Inflammatory macrophage treated with lipopolysaccharide for 1 hour (primary cell): ENCODE data around the gene FUT1.
"Not testable (repeated sequence)": the region's sequence is repeated elsewhere in the genome, so short reads cannot be mapped to it uniquely, and the experiment has no call there.

ENCODE experiments used
- DNase-seq, 2 donors: peaks; one replicate each; pipeline ENCODE4 v3.0.0-alpha.2; 2020 to 2022

The FUT1 gene

DNA sequence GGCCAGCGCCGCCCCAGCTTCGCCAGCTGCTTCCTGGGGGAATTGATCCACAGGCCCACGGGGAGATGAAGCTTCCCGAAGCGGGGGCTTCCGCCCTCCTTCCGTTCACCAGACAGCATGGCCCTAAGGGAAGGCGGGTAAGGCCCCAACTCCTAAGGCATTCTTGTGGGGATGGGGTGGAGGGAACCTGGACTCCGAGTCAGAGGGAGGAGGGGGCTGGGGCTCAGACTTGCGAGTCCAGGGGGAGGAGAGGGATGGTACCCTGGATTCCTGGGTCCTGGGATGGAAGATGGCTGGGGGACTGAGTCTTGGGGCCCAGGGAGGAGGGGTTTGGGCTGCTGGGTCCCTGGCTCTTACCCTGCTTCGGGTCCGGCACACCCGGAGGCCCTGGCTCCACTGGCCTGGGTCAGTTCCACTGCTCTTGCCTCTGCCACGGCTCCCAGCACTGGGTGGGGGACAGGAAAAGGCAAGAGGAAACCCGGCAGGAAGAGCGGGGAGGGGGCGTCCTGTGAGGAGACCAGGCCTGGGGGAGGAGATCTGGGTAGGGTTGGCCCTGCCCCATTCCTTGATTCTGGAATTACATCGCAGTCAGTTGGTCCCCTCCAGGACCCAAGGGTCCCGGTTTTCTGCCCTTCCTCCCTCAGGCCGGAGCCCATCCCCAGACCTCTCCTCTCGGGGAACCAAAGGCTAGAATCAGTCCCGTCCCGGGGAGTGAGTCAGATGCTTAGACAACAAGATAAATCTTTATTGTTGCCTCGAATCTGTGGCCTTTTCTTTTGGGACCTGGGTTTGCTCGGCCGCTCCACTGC is 12.1 kb downstream of the FUT1 start, which contains the start of gene RASIP1:
Gene RASIP1 (minus strand): TSS at position 447 of the 809 bp plus-strand sequence. CDS start 328 bp downstream, at position 119.
- no peak for DNase-seq

DNA sequence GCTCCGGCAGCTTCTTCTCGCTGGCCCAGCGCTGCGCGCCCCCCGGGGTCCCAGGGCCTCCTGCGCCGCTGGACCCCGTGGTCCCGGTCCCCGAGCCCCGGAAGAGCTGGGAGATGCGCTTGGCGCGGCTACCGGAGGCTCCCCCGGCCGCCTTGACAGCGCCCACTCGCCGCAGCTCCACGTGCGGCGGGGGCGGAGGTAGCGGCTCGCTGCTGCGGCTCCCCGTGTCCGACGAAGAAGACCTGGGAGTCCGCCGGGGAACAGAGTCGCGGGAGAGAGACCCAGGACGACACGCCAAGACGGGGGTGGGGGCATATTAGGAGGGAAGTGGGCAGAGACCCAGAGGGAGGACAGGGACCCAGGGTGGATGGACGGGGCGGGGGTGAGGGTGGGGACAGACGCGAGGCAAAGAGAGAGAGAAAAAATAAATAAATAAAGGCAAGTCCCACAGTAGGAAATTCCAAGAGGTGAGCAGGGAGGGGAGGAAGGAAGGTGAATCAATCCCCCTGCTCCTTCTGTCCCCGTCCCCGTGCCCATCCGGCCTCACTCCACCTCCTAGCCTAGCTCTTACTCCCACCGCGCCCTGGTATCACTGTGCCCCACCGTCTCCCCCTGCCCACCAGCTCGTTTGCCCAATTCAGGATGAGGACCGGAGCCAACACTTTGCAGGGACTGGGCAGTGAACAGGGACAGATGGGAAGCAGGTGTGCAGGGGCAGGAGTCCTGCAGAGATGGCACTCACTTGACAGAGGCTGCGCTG is 12.9 kb downstream of the FUT1 start:
- no peak for DNase-seq

DNA sequence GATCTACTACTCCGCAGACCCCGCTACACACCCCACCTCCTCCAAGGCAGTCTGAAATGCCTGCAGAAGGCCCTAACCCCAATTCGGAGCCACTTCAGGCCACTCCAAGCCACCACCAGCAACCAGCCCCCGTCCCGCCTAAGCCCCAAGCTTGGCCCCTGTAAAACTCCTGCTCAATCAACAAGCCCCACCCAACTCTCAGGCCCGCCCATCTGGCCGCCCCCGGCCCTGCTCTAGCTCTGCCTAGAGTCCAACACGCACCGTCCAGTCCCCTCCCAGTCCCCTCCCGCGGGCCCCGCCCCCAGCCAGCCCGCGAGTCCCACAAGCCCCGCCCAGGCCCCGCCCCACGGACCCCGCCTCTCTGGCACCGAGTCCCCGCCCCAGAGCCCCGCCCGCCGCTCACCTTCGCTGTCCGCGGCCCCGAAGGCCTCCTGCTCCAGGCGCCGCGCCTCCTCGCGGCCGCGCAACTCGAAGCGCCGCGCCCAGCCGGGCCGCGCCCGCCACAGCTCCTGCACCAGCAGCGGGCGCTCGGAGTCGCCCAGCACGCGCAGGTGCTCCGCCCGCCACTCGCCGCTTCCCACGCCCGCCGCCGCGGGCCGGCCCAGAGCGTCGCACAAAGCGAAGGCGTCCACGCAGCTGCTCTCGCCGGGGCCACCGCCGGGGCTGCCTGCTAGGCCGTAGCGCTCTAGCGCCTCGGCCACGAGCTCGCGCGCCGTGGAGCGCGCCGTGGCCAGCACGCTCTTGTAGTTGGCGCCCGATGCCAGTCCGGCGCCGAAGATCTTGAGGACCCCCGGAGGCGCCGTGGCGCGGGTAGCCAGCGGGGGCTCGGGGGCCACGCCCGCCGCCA is 13.7 kb downstream of the FUT1 start:
- DNase-seq = peak; percentile 81 to 84

DNA sequence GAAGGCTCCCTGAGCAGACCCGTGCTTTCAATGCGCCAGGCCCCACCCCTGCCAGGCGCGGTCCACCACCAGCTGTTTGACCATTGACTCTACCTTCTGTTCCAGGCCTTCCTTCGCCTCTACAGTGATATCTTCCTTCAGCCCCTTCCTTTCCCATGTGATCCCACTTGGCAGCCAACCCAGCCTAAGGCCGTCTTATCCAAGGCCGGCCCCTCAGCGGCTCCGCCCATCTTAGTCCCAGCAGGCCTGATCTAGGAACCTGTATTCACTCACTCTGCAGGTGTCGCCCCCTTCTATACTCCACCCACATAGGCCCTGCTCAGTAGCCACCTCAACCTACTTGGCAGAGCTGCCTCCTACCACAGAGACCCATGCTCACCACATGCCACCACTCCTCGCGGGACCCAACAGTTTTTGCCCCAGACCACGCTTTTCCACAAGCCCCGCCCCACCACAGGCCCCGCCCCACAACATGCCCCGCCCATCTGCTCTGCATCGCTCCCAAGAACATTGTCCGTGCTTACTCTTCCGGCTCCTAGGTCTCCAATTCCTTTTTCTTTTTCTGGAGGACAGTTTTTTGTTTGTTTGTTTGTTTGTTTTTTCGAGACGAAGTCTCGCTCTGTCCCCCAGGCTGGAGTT is 15.0 kb downstream of the FUT1 start:
- no peak for DNase-seq

DNA sequence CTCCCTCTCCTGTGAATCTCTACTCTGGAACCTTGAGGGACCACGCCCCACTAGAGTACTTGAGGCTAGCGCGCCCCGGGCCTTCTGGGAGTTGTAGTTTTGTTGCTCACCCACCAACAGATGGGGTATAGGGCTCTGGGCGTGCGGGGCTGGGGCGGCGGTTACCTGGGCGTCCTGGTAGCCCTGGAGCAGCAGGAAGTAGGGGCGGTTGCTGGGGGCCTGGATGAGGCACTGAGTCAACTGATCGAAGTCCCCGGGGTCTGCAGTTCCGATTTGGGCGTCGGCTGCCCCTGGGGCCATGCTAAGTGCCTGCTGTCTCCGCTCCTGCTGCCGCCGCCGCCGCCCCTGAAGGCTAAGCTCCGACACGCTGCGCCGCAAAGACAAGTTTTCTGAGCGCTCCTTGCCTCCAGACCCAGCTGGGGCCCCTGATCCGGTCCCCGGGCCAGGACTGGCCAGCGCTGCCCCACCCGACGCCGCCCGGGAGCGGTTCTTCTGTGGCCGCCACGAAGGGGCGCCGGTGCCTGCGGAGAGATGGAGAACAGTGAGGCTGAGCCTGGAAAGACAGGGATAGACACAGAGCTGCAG is 17.3 kb downstream of the FUT1 start:
- DNase-seq = no peak

DNA sequence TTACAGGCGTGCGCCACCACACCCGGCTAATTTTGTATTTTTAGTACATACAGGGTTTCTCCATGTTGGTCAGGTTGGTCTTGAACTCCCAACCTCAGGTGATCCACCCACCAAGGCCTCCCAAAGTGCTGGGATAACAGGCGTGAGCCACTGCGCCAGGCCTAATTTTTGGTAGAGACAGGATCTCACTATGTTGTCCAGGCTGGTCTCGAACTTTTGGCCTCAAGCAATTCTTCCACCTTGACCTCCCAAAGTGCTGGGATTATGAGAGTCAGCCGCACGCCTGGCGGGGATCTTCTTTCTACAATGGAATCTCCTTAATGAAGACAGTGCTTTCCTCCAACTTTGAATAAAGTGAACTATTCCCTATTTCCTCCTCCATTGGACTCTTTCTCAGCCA is 17.8 kb downstream of the FUT1 start:
- DNase-seq = no peak

DNA sequence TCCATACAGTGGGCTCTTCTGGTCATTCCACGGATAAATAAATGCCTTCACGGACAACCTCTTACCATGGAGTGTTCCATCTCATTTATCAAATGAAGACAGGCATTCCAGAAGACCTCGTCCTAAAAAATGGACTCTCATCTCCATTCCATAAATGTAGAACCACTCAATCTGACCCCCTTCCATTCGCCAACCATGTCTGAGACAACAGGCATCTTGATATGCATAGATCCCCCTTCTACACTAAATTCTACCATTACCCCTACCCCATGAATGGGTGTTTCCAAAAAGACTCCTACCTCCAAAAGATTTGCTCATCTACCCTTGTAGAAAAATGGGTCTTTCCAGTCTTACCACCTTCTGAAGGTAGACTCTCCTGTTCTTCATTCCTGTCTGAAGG is 21.0 kb downstream of the FUT1 start:
- DNase-seq = no peak

DNA sequence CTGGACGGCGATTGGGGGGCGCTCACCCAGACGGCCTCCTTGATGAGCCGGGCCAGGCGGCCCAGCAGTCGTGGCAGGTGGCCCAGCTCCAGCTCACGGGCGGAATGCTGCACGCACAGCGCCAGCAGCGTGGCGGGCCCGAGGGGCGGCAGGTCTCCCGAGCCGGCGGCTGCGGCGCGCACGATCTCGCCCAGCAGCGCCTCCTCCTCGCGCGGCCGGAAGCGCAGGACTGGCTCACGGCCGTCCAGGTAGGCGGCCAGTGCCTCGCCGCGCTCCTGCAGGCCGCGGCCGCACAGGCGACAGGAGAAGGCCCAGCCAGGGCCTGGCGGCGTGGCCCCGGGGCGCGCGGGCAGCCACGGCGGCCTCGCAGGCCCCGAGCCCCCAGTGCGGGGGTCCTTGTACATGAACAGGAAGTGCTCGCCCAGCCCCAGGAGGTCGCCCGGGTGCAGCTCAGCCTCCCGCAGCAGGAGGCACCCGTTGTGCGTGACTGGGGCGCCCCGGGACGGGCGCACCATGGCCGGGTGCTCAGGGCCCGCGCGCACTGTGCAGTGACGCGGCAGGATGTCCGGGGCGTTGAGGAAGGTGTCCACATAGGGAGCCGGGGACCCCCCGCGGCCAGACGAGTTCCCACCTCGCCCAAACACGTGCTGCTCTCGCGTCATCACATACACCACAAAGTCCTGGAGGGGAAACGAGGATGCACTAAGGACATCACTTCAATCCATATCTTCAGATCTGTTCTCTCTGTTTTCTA is 23.4 kb downstream of the FUT1 start:
- no peak for DNase-seq

DNA sequence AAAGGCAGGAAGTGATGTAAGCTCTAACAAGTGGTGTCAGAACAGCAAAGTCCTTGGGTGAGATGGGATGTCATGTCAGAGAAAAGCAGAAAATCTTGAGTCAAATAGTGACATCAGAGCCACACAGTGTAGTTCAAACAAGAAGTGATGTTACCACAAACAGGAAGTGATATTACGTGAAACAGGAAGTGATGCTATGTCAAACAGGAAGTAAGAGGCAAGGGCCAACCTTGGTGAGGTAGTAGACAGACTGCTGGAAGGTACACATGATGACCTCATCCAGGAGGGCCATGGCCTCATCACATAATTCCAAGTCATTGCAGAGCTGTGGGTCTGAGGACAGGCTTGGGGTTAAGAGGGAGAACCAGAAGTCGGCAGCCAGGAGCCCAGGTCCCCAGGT is 25.9 kb downstream of the FUT1 start:
- DNase-seq = peak; percentile 55 to 56

DNA sequence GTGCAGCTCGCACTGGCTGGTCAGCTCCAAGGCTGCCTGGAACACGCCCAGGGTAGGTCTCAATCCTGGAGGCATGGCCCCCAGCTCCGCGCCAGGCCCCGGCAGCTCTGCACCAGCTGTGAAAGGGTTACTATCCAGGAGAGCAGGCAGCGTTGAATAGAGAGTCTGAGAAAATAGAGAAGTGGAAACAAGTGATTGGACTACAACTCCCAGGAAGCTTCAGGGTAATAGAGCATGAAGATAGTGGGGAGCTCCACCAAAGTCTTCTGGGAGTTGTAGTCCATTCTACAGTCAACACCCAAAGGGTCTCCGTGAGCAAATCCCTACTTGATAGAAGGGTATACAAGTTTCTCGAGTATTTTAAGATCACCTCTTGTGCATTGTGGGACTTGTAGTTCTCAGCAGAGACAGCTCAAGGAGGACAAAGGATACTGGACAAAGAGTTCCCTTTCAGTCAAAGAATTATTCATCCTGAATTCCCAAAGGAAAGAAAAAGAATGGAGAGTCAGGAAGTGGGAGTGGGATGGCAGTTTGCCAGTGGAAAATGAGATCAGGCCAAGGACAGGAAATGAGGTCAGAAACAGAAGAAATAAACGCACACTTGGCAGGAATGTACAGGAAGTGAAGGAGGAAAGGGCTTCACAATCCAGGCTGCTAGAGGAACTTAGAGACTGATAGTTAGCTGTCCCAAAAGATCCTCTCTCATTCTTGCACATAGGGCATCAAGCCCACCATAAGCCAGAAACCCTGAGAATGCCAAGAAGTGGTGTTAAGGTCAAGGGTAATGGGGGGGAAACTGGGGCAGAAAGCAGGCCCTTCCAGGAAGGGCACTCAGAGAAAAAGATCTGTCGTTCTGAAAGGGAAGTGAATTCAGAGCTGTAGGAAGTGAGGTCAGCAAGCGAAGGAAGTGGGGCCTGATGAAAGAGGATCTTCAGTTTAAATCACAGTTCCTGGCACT is 27.4 kb downstream of the FUT1 start:
- peak; percentile 52 to 63 for DNase-seq

DNA sequence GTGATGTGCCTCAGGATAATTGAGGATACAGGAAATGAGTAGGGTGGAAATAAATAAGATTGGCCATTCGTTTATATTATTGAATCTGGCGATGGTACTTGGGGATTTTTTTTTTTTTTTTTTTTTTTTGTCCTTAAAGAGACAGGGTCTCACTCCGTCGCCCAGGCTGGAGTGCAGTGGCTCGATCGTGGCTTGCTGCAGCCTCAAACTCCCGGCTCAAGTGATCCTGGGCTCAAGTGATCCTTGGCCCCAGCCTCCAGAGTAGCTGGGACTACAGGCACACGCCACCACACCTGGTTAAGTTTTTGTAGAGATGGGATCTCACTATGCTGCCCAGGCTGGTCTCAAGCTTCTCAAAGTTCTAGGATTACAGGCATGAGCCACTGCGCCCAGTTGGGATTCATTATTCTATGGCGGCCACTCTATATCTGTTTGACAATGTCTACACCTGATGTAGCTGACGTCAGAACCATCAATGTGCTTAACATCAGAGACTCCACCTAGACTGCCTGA is 30.2 kb downstream of the FUT1 start:
- DNase-seq = no peak

DNA sequence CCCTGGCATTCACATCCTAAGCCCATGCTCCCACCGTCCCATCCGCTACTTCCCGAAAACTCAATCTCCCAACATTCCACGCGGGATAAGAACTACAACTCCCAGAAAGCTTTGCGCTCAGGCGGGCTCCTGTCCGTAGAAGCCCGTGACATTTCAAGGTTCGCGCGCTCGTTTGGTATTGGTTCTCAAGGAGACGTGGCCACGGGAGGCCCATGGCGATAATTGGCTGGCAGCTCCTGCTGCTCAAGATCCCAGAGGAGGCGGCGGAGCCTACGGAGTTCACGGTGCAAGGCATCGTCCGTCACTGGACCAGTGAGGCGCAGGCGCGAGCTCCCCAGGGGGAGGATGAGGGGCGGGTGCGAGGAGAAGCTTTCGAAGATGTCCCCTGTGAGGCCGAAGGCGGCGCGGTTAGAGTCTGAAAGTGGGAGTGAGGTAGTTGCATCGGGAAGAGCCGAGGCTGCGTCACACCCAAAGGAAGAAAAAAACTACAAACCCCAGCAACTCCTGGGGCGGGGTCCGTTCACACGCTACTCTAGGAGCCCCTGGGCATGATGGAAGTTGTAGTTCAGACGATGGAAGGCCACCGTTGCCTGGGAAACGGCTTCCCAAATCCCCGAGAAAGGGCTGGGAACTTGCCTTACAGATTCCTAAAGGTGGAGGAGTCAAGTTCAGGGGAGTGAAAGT is 31.7 kb downstream of the FUT1 start:
- peak; percentile 97 to 98 for DNase-seq

DNA sequence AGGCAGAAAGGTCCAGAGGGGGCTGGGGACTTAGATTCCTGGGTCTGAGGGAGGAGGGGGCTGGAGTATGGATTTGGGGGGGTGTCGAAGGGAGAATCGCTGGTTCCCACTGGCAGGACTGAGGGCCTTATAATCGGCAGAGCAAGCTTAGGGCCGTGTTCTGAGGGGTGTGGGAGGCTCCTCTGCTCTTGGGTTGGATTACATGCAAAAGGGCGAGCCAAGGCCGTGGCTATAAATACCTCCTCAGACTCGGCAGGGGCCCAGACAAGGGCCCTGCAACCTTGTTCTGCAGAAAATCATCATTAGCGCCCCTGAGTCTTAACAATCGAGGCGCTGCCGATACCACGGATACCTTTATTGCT is 32.2 kb downstream of the FUT1 start:
- no peak for DNase-seq

DNA sequence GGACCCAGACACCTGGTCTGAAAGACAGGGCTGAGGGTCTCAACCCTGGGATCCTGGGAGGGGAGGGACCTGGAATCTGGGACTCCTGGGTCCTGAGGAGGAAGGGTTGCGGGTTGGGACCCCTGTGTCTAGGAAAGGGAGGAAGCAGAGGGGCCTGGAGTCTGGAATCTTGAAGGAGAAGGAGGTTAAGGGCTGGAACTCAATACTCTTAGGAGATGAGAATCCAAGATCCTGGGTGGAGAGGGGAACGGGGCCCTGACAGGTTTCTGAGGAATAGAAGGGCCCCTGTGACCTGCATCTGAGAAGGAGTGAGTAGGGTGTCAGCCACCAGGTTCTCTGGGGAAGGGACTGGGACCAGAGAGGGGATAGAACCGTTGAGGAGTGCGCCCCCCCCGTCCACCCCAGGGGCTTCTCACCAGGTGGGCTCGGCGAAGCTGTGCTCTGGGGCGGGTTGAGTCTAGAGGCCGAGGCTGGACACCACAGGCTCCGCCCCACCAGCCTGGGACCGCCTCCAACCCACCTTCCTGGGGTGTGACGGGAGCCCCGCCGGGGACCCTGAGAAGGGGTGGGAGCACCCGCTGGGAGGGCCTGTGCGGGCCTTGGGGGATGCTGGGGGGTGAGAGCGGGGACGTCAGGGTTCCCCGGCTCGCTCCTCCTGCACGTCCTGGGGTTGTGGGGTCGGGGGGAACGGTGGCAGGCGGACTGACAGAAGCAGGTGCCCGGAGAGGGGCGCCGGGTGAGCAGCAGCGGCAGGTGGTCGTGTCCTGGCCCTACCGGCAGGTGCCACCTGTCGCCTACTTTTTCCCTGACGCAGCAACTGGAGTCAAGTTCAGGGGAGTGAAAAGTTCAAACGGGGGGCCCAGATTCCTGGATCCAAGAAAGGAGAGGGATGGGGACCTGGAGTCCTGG is 32.9 kb downstream of the FUT1 start, which contains the start of gene MAMSTR:
Gene MAMSTR (minus strand): TSS at position 463 of the 909 bp plus-strand sequence. CDS start 694 bp downstream, outside the sequence.
- DNase-seq = no peak

DNA sequence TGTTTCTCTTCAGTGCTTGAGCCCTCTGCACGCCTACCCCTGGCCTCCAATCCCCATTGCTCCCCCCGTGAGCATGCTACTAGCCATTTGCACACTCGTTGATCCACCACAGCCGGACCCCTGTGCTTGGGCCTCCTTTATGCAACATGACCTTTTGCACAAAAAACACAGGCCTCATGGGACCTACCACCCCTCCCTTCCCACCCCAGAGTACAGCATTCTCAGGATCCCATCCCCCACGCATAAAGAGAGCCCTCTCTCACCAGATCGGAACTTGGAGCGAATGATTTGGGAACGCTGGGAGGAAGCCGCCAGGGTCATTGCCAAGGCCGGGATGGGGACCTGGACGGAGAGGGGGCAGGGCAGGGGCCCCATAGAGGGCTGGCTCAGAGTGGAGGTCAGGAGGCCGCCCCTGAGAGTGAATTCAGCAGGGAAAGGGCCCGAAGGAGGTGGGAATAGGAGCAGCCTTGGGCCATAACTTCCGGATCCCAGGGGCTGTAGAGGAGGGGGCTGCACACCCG is 33.7 kb downstream of the FUT1 start:
- DNase-seq = no peak

DNA sequence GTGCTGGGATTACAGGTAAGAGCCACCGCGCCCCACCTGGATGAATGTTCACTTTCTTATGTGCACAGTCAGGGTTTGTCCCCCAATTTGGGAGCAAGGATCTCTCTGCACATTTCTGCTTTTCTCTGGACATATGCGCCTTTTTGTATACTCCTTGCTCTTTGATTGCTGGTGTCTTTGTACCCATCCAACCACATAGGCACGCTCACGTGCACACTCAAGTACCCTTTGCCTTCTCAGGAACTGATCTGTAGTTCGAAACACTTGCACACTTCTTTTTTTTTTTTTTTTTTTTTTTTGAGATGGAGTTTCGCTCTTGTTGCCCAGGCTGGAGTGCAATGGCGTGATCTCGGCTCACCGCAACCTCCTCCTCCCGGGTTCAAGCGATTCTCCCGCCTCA is 34.3 kb downstream of the FUT1 start:
- not testable (repeated sequence) for DNase-seq

DNA sequence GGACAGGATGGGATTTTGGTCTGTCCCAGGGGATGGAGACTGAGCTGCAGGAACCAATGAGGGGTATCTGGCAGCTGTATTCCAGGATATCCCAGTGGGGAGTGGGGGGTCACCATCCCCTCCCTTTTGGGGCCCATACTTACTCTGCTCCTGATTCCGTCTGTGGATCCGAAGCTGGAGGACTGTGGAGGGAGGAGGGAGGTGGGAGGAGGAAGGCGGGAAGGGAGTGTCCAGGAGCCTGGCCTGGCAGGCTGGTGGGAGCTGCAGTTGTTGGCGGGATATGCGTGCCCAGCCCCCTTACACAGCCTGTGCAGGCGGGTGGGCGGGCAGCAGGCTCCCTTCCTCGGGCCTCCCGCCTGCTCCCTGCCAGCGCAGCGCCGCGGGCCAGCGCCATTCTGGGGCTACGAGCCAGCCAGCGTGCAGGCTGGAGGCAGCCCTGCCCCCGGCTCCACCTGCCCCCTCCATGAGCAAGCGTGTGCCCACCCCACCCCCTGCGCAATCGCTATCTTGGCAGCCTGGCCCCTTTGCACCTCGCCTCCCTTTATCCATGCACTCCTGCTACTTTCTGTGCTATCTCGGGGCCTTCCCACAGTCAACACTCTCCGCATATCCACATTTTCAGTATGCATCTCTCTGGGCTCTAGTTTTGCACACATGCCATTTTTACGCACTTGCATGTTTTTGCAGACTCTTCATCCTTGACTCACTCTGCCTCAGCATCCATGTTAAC is 35.7 kb downstream of the FUT1 start:
- DNase-seq = no peak
